Measurements from ENCODE around the gene HAGH.

HAGH gene

DNA sequence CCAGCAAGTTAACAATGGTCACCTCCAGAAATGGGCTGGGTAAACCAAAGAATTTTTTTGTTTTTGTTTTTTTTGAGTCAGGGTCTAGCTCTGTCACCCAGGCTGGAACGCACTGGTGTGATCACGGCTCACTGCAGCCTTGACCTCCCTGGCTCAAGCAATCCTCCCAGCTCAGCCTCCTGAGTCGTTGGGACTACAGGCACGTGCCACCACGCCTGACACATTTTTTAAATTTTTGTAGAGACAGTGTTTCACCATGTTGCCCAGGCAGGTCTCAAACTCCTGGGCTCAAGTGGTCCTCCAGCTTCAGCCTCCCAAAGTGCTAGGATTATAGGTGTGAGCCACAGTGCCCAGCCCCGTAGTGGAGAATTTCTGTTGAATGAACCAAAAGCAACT is 46.0 kb downstream of the HAGH start:
- no peak overlapping the region for H3K4me3 ChIP-seq (ENCODE audit: low read depth, low read length)

DNA sequence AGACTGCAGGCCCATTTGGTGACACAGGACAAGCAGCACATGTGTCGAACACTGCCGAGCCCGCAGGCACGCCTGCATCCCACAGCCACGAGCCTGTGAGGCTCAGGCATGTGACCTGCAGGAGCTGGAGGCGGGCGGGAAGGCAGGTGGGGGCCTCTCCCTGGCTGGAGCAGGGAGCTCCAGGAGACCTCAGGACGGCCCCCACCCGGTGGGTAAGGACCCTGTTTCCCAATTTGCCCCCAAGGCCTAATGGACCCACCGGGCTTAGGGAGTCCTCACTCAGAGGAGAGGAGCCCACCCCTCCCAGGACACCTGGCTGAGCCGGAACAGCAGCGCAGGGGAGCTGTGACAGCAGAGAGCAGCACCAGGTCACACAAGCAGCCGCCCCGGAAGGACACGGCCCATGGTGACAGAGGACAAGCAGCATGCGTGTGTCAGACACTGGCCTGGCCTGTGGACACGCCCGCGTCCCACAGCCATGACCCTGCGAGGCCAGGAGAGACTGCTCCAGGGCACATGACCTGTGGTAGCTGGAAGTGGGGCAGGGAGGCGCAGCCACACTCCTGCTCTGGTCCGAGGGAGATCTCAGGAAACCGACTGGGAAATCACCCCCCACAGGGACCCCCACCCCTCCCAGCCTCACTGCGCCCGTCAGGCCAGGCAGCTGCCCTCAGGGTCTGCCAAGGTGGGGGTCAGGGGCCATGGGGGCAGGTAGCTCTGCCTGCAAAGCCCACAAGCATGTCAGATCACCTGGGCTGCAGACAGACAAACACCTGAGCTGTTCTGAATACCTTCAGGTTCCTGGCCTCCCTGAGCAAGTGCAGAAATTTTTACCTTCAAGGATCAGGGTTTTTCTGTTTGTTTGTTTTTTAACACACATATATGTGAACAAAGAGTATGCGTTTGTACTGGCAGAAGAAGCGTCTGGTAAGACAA is 46.6 kb downstream of the HAGH start:
- TF ChIP-seq, protein P1, sequence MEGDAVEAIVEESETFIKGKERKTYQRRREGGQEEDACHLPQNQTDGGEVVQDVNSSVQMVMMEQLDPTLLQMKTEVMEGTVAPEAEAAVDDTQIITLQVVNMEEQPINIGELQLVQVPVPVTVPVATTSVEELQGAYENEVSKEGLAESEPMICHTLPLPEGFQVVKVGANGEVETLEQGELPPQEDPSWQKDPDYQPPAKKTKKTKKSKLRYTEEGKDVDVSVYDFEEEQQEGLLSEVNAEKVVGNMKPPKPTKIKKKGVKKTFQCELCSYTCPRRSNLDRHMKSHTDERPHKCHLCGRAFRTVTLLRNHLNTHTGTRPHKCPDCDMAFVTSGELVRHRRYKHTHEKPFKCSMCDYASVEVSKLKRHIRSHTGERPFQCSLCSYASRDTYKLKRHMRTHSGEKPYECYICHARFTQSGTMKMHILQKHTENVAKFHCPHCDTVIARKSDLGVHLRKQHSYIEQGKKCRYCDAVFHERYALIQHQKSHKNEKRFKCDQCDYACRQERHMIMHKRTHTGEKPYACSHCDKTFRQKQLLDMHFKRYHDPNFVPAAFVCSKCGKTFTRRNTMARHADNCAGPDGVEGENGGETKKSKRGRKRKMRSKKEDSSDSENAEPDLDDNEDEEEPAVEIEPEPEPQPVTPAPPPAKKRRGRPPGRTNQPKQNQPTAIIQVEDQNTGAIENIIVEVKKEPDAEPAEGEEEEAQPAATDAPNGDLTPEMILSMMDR (IDR thresholded peaks at IDR 0.05; ENCODE audit: low read depth, low read length), result no peak
- TF ChIP-seq POLR2A (IDR thresholded peaks at IDR 0.05; ENCODE audit: extremely low read depth, insufficient read length) (no peak), MYC (IDR thresholded peaks at IDR 0.05; ENCODE audit: low read depth, low read length) (no peak)
- TF ChIP-seq, protein P2, sequence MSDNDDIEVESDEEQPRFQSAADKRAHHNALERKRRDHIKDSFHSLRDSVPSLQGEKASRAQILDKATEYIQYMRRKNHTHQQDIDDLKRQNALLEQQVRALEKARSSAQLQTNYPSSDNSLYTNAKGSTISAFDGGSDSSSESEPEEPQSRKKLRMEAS (IDR thresholded peaks at IDR 0.05; ENCODE audit: low read depth, low read length), result no peak
- no peak for DNase-seq (ENCODE audit: low read depth)
- no peak overlapping the region for H3K4me3 ChIP-seq (ENCODE audit: low read depth, low read length)

More for the DNA sequence above, 46.0 kb downstream of the HAGH start:
- TF ChIP-seq POLR2A (IDR thresholded peaks at IDR 0.05; ENCODE audit: extremely low read depth, insufficient read length) (no peak), MYC (IDR thresholded peaks at IDR 0.05; ENCODE audit: low read depth, low read length) (no peak)
- TF ChIP-seq, protein P2 (IDR thresholded peaks at IDR 0.05; ENCODE audit: low read depth, low read length), result no peak
- TF ChIP-seq, protein P1 (IDR thresholded peaks at IDR 0.05; ENCODE audit: low read depth, low read length), result no peak
- DNase-seq (ENCODE audit: low read depth), result no peak

DNA sequence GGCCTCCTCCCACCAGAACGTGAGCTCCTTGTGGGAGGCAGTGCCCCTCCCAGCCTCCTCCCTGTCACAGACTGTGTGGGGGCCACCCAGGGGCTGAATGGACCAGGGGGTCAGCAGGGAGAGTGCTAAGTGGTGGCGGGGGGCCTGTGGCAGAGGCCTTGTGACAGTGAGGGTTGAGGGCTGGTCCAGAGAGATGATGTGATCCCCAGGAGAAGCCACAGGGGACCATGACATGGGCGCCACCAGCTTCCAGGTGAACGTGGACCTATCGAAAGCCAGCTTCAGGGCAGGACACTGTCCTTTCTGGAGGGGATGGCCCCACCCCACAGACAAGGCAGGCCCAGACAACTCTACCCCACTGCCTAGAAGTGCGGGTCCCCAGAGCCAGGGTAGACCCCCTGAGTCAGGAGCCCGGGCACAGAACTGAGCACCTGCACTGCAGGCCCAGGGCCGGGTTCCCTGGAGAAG is 47.4 kb downstream of the HAGH start:
- no peak for DNase-seq (ENCODE audit: low read depth)
- no peak overlapping the region for H3K4me3 ChIP-seq (ENCODE audit: low read depth, low read length)
- TF ChIP-seq, protein P2 (IDR thresholded peaks at IDR 0.05; ENCODE audit: low read depth, low read length), result no peak
- TF ChIP-seq POLR2A (IDR thresholded peaks at IDR 0.05; ENCODE audit: extremely low read depth, insufficient read length) (no peak), MYC (IDR thresholded peaks at IDR 0.05; ENCODE audit: low read depth, low read length) (no peak)
- TF ChIP-seq, protein P1 (IDR thresholded peaks at IDR 0.05; ENCODE audit: low read depth, low read length), result no peak

DNA sequence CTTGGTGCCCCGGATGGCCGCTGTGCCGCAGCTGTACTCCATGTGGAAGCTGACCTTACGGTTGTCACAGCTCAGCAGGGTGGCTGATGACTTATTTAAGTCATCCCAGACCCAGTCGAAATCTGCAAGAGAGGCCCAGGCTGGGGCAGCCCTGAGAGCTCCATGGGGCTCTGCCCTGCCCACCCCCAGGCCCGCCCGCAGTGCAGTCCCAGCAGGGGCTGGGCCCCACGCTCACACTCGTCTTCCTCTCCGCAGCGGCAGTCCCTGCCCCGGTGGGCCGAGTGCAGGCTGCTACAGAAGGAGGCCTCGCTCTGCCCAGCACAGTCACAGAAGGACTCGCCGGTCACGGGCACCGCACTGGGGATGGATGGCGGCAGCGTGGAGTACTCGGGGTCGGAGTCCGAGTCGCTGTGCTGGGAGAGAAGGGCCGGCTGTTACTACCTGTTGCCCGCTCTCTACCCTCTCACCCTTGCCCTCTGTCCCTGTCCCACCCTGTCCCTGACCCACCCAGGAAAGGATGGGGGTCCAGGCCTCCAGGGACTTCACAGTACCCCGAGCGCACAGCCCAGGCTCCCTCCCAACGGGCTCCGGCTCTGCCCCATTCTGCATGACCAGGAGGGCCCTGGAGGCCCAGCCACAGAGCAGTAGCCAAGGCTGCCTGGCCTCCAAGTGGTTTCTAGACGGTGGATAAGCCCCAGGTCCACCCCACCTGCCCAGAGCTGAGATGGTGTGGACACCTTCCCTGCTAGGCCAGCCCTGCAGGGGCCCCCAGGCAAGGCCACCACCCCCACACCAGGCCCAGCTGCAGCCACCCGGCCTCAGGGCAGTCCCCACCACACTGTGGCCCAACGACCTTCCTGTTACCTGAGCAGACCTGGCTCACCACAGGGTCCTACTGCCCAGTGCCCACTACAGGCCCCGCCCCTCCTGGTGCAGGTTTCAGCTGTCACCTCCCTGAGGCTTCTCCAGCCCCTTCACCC is 48.1 kb downstream of the HAGH start:
- TF ChIP-seq POLR2A (IDR thresholded peaks at IDR 0.05; ENCODE audit: extremely low read depth, insufficient read length) (no peak), MYC (IDR thresholded peaks at IDR 0.05; ENCODE audit: low read depth, low read length) (no peak)
- TF ChIP-seq, protein P1 (IDR thresholded peaks at IDR 0.05; ENCODE audit: low read depth, low read length), result no peak
- TF ChIP-seq, protein P2 (IDR thresholded peaks at IDR 0.05; ENCODE audit: low read depth, low read length), result no peak
- no peak overlapping the region for H3K4me3 ChIP-seq (ENCODE audit: low read depth, low read length)
- no peak for DNase-seq (ENCODE audit: low read depth)

DNA sequence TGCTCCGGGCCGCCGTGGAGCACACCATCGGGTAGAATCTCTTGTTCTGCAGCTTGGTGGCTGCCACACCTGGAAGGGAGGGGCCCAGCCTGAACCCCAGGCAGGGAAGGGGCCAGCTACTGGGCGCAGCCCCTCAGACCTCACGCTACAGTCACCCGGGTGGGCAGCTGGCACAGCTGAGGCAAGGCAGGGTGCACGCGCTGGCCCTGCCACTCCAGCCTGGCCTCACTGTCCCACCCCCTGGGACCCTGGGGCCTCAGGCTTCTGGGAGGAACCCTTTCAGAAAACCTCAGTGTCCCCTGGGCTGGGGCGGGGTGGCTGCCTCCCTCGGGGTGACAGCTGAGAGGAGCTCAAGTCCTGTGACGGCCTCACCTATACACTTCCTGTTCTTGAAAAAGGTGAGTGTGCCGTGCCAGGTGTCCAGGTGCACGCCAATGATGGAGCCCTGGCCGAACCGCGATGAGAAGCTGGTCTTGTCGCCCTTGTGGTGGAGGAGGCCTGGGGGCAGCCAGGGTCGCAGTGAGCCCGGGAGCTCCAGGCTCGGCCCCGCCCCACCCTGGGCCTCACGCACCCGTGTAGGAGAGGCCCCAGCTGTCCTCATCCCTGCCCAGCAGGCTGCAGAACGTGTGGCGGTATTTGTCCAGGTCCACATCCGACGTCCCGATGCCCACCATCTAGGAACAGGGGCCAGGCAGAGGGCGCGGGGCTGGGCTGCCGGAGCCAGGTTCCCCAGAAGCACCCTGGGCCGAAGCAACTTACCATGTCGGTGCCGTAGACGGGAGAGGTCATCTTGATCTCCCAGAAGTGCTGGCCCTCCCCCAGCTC is 49.0 kb downstream of the HAGH start:
- no peak overlapping the region for H3K4me3 ChIP-seq (ENCODE audit: low read depth, low read length)
- DNase-seq (ENCODE audit: low read depth), result no peak
- TF ChIP-seq MYC (IDR thresholded peaks at IDR 0.05; ENCODE audit: low read depth, low read length) (no peak), POLR2A (IDR thresholded peaks at IDR 0.05; ENCODE audit: extremely low read depth, insufficient read length) (no peak)
- TF ChIP-seq, protein P1 (IDR thresholded peaks at IDR 0.05; ENCODE audit: low read depth, low read length), result no peak
- TF ChIP-seq, protein P2 (IDR thresholded peaks at IDR 0.05; ENCODE audit: low read depth, low read length), result no peak
